SU-DHL-6 (cell line): ENCODE measurements around the gene ZDHHC13.

ENCODE experiments used
- CTCF ChIP-seq: fragments of 200-600 bp; sonication (generic); IDR thresholded peaks from one replicate; pipeline ENCODE4 v1.5.1; 2017; ENCODE audit warnings: antibody characterized with exemption, mild to moderate bottlenecking, low read length, moderate library complexity; ENCODE audit not compliant: insufficient read depth, poor library complexity, severe bottlenecking
- EZH2phosphoT487 ChIP-seq: fragments of 200-600 bp; sonication (generic), shearing (Covaris generic); conservative IDR thresholded peaks from 2 replicates; pipeline ENCODE4 v1.6.1; 2018; ENCODE audit warnings: mild to moderate bottlenecking, antibody characterized with exemption, low read length, moderate library complexity, mixed read lengths

GRCh38 chr11:19225123-19225522, 108.2 kb downstream of the ZDHHC13 start:
- TF ChIP-seq CTCF (no peak), EZH2phosphoT487 (no peak)
